Measurements from ENCODE around the gene USO1.

USO1 gene

DNA sequence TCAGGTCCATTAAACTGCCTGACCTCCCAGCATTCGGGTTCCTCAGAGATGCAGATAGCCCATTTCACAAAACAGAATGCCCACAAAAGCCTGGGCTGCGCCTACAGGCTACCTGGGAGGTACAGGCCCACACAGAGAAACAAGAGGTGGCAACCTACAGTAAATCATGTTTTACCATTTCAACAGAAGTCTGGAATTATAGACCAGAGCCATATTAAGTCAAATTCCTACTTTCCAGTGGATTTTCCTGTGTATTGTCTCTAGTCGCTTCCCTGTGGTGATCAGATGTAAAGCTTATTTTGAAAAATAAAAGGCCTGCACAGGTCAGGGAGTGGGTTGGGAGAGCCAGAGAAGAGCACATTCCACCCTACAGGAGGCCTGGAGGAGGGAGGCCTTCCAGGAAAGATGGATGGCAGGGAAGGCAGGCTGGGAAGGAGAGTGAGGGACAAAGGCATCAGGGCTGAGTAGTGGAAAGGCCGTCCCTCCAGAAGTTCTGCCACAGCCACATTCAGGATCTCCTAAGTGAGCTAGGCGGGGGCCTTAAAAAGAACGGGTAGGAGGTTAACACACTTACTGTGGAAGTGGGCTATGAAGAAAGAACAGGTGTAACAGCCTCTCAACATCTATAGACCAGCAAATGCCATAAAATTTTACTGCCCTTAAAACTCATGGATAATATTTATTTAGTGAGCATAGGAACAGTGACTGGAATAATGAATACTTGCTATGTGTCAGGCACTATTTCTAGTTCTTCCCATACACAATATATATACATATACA, 19.0 kb upstream of the USO1 start:
- TF ChIP-seq REST (IDR thresholded peaks at IDR 0.05; ENCODE audit: insufficient read depth in 1 of 2, low read depth in 2 of 2, low read length in 2 of 2) (no peak), POLR2AphosphoS5 (IDR thresholded peaks at IDR 0.05; ENCODE audit: low read depth, low read length) (no peak), SIN3A (IDR thresholded peaks at IDR 0.05; ENCODE audit: borderline replicate concordance, insufficient read depth, low read length) (no peak), TAF1 (IDR thresholded peaks at IDR 0.05; ENCODE audit: borderline replicate concordance, insufficient read depth, low read length) (no peak), FOXP2 (optimal IDR thresholded peaks at IDR 0.05; ENCODE audit: borderline replicate concordance, extremely low read depth, extremely low read length, insufficient read depth) (no peak)

DNA sequence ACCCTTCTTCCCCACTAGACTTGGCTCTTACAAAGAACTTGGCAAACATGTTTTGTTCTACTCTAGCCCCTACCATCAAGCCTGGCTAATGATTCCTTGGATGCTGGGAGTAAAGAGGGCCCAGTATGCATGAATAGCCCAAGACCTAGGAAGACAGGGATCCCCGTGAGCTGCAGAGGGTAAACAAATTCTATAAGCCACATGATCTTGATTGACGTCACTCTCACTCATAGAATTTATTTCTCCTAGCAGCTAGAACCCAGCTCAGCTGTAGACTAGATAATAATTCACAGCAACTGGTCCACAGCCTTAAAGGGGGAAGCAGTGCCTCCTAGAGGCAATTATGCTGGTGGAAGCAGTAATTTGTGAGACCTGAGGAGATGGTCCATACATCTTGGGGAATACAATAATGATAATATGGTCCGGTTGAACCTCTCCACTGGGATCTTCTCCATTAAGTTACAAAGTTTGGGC, 16.1 kb upstream of the USO1 start:
- TF ChIP-seq POLR2AphosphoS5 (IDR thresholded peaks at IDR 0.05; ENCODE audit: low read depth, low read length) (no peak), TAF1 (IDR thresholded peaks at IDR 0.05; ENCODE audit: borderline replicate concordance, insufficient read depth, low read length) (no peak), SIN3A (IDR thresholded peaks at IDR 0.05; ENCODE audit: borderline replicate concordance, insufficient read depth, low read length) (no peak), FOXP2 (optimal IDR thresholded peaks at IDR 0.05; ENCODE audit: borderline replicate concordance, extremely low read depth, extremely low read length, insufficient read depth) (no peak), REST (IDR thresholded peaks at IDR 0.05; ENCODE audit: insufficient read depth in 1 of 2, low read depth in 2 of 2, low read length in 2 of 2) (no peak)

GRCh38 chr4:75710246-75710645, 14.1 kb upstream of the USO1 start:
- no peak for TF ChIP-seq POLR2AphosphoS5 (IDR thresholded peaks at IDR 0.05; ENCODE audit: low read depth, low read length)
- no peak for TF ChIP-seq REST (IDR thresholded peaks at IDR 0.05; ENCODE audit: insufficient read depth in 1 of 2, low read depth in 2 of 2, low read length in 2 of 2)
- no peak for TF ChIP-seq FOXP2 (optimal IDR thresholded peaks at IDR 0.05; ENCODE audit: borderline replicate concordance, extremely low read depth, extremely low read length, insufficient read depth)

DNA sequence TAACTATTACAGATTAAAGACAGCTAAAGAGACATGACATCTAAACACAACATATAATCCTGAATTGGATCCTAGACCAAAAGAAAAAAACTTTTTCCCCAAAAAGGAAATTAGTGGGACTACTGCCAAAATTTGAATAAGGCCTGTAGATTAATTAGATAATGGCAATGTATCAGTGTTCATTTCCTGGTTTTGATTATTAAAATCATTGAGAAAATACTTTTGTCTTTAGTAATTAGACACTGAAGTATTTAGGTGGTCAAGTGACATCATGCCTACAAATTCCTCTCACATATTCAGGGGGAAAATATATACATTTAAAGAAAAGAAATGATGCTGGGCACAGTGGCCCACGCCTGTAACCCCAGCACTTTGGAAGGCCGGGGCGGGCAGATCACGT, 10.4 kb upstream of the USO1 start:
- TF ChIP-seq SIN3A (IDR thresholded peaks at IDR 0.05; ENCODE audit: borderline replicate concordance, insufficient read depth, low read length) (no peak), REST (IDR thresholded peaks at IDR 0.05; ENCODE audit: insufficient read depth in 1 of 2, low read depth in 2 of 2, low read length in 2 of 2) (no peak)

DNA sequence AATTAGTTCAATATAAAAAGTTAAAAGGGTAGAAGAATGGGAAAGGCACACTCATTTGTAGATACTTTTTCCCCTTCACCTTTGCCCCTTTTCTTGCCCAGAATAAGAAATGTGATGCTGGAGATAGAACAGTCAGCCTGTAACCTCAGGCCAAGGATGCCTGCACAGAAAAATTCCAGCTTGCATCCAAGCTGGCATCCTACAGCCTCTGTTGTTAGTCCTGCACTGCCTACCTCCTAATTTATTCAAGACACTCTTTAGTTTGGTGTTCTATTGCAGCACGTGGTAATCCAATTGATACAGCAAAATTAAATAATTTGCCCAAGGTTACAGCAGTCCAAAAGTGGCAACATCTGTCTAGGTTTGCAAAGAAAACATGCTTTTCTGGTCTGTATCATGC, 9.7 kb upstream of the USO1 start:
- TF ChIP-seq TAF1 (IDR thresholded peaks at IDR 0.05; ENCODE audit: borderline replicate concordance, insufficient read depth, low read length) (no peak), SIN3A (IDR thresholded peaks at IDR 0.05; ENCODE audit: borderline replicate concordance, insufficient read depth, low read length) (no peak), FOXP2 (optimal IDR thresholded peaks at IDR 0.05; ENCODE audit: borderline replicate concordance, extremely low read depth, extremely low read length, insufficient read depth) (no peak), REST (IDR thresholded peaks at IDR 0.05; ENCODE audit: insufficient read depth in 1 of 2, low read depth in 2 of 2, low read length in 2 of 2) (no peak), POLR2AphosphoS5 (IDR thresholded peaks at IDR 0.05; ENCODE audit: low read depth, low read length) (no peak)

Measured in PFSK-1 (cell line).